HG03135 (cell line): ENCODE results near the gene FLNA.
"Not testable (repeated sequence)": the region's sequence is repeated elsewhere in the genome, so short reads cannot be mapped to it uniquely, and the experiment has no call there.

Experiments used
- ATAC-seq: cut with Tn5 transposase; IDR thresholded peaks from one replicate; pipeline ENCODE4 v1.9.1; 2021; ENCODE audit warnings: mild to moderate bottlenecking, moderate library complexity; ENCODE audit not compliant: unreplicated experiment

FLNA gene

DNA sequence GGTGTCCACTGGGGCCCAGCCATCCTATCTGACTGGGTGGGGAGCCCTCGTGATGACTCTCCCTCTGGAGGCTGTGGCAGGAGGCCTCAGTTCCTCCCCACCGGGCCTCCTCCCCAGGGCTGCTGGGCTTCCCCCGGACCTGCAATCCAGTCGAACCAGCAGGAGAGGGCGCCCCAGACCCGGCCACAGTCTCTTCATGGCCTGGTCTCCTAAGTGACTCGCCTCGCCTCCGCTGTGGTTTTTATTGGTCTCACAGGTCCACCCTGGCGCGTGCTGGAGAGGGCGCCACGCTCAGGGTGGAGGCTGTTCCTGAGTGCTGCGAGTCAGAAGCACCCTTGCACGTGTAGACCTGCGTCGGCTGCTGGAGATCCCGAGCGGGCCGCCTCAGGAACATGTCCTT, 30.8 kb downstream of the FLNA start:
- peak; percentile 24 for ATAC-seq

DNA sequence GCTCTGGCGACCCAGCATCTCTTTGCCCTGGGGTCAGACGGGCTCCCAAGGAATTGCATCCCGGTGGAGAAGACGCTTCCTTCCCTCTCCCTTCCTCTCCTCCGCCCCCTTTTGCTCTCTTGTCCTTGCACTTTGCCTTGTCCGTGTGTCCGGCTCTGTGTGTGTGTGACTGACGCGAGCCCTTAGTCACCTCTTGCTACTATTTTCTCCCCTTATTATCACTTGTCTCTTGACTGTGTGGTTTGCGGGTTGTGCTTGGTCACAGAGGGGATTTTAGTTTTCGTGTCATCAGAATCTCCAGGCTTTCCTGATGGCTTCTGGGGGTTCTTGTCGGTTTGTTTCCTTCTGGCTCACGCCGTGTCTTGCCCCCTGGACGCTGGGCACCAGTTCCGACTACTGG, 31.4 kb downstream of the FLNA start:
- not testable (repeated sequence) for ATAC-seq

DNA sequence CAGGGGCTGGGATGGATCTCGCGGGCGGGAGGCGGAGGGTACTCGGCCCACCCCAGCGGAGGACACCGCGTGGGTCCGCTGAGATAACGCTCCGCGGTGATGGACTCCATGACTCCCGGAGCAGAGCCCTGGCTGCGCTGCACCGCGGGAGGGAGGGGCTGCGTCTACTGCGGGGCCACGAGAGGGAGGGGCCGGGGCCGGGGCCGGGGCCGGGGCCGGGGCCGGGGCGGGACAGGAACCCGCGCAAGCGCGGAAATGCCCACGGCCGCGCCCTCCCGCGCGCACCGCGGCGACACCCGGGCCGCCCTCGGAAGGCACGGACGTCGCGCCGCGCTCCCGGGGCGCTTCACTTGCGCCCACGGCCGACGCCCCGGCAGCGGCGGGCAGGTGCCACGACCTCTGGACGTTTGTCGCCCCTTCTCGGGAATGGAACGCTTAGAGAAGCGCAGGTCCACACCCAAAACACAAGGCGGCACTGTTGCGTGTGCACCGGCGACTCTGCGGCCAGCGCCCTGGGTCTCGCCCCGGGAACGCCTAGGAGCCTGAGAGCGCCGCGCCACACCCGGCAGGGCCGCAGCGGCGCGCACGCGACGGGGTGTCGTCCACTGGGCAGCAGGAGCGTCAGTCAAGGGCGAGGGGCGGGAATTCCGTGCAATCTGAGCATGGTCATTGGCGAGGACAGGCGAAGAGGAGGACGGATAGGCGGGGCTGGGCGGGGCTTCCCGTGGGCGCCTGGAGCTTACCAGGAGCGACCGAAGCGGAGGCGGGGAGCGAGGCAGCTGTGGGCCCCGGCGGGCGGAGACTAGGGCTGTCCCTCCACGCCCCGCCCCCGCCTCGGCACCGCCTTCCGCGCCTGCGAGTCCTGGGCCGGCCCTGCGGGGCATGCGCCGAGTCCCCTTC, 32.8 kb downstream of the FLNA start:
- ATAC-seq: peak; percentile 71

DNA sequence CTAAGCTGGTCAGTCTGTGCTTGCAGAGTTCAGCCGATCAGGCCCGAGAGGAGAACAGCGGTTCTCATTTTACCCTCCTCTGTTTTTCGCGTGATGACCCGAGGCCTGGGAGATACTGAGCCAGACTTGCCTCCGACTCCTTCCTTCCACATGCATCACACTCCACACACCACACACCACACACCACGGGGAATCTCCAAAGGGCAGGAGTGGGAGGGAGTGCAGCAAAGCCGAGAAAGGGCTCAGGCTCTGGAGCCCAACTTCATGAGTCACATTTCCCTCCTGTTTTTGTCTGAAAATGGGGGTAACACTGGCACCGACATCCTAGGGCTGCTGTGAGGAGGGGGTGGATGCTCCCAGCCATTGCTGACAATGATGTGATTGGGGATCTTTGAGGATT, 39.9 kb downstream of the FLNA start:
- ATAC-seq: no peak

DNA sequence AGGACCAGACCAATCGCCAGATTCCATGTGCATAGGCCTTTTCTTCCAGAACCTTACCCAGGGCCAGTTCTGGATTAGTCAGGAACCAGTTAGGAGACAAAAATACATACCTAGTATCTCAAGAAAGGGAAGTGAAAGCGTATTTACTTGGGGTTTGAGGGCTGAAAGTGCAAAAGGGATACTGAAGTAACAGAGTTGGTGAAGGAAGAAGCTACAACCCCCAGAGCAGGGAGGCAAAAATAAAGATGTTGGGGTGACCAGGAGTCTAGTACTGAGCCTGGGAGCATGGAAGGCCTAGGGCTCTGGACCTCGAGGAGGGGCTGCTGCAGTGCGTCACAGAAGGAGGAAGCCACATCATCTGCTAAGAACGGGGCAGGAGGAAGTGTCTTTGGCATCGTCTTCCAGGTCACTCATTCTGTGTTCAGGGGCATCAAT, 40.6 kb downstream of the FLNA start:
- peak; percentile 55 for ATAC-seq

DNA sequence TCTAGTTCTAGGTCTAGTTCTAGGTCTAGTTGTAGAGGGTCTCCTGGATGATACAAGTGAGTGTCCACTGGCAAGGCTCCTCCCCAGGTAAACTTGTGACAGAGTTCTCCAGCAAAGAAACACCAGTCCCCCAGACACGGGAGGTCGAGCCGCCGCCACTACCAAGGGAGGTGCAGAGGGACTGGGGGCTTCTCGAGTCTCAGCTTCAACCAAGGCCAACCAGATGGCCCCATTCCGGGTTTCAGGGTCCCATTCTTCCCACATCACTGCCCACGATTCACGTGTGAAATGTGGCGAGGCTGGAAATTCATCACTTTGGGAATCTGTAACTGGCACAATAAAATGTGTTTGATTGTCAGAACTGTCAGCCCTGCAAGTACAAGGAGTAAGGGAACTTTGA, 41.3 kb downstream of the FLNA start:
- ATAC-seq: no peak

DNA sequence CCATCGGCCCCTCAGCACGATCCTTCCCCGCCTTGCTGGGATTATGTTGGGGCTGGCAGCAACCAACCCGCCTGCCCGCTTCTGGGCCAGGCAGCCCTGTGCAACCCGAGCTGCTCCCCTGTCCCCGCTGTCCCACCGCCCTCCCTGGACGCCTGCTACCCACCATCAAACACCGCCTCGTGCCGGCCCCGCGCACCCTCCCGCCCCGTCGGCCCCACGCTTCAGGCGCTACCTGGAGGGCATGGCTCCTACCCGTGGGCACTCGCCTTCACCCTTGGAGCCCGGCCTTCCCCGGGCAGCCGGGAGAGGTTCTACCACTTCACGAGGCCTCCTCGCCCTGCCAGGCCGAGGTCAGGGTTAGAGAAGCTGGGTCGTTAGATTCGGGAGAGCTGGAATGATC, 41.9 kb downstream of the FLNA start:
- ATAC-seq: no peak

DNA sequence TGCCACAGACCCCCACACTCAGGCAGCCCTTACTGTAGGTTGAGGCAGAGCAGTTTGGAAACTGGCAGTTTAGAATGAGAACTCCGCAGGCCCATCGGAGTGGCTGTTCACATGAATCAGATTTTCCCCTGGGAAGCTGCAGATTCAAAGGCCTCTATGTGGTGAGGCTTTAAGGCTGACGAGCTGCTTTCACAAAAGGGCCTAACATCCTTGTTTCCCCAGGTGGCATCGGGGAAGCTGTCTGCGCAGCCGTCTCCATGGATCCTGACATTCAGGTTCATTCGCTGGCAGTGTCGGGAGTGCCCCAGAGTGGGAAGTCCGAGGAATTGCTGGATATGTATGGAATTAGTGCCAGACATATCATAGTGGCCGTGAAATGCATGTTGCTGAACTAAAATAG, 45.1 kb downstream of the FLNA start:
- ATAC-seq: no peak

DNA sequence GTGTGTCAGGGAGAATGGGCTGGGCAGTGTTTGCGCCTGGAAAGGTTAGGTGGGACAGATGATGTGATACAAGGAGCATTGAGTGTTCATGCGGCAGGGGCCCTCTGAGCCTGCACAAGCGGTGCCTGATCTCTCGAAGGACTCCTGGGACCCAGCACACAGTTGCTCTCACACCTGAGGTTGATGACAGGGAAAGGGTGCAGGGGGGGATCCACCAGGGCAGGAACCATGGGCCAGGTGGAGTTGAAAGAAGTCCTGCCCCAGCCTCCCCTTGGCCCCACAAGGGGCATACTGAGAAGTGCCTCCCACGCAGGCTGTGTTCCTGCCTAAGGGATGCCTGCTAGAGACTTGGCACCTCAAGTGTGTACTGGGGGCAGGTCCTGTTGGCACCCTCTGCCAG, 45.8 kb downstream of the FLNA start:
- ATAC-seq: no peak

DNA sequence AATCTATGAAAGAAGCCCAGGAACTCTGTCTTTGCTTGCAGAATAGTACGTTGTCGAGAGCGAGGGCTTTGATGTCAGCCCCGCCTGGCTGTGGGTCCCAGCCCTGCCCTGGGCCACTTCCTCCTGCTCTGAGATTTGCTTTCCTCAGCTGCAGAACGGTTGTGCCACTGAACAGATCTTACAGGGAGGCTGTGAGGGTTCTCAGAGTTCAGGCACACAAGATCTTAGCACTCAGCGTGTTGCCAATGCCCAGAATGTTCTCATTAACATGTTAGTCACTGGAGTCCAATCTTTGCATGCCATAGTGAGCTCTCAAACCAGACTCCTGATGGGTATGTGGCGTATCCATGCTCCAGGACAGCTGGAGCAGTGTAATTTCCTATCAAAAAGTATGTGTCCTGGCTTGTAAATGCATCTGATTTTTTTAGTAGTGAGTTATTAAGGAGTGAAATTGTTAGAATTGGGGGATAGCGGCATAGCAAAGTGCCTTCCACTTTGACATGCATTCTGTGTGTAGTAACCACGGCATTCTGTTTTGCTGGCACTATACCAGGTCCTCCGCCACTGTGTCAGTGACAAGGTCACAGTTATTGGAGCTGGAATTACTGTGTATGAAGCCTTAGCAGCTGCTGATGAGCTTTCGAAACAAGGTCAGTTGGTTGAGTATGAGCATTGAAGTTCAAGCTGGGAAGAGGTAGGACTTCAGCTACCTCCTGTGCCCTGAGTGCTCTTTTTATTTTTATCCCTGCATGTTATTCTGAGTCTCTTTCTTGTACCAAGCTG, 47.2 kb downstream of the FLNA start:
- ATAC-seq: no peak

DNA sequence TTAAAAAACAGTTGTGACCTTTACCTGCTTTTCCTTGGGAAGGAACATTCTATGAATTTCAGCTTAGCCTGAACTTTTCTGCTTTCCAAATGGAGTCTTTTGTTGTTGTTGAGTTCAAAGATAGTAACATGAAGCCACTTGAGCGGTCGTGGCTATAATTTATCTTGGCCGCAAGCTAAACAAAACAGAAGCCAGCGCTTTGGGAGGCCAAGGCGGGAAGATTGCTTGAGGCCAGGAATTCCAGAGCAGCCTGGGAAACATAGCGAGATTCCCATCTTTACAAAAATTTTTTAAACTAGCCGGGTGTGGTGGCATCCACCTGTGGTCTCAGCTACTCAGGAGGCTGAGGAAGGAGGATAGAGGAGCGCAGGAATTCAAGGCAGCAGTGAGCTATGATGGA, 48.9 kb downstream of the FLNA start:
- no peak for ATAC-seq

DNA sequence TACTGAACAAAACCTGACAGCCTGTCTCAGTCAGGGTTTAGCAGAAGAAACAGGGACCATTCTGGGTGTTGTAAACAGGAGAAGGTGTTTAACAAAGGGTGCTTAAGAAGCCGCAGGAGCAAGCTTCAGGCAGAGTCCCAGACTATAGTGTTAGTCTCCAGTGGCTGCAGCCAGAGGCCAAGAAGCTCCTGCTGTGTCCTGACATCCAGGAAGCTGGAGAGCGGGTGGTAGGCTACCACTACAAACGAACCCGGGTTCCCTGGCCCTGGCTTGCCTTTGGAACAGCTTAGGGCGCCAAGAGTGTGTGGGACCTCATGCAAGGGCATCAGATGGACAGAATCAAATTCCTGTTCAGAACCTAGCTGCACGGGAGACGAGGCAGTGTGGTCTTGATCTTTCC, 50.9 kb downstream of the FLNA start:
- ATAC-seq: no peak

DNA sequence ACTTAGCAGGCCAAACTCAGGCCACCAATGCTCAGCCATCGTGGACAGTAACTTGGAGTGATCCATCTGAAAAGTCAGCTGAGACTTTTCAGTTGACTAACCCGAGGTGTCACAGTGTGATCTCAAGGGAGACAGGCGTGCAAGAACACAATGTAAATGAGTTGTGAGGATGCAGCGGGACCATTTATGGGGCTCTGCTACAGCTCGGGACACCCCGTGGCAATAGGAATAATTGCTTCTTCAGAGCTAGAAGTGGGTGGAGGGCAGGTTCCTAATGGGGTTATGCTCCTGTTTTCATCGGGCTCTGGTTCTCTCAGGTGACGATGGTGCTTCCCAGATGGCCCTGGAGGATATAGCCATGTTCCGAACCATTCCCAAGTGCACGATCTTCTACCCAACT, 51.5 kb downstream of the FLNA start:
- no peak for ATAC-seq

DNA sequence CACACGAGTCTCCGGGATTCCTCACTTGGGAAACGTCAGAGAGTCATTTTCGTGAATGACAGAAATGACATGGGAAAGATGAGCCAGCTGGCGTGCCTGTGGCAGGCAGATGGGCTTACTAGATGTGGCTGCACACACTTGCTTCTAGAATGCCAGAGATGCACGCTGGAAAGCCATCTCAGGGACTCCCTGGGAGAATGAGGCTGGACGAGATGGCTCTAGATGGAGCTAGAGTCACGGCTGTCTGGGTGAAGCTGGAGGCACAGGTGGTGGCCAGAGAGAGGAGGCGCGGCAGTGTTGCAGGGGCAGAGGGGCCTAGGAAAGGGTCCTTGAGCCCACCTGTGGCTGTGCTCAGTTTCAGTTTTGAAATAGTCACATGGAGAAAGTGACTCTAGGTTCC, 52.8 kb downstream of the FLNA start:
- no peak for ATAC-seq

DNA sequence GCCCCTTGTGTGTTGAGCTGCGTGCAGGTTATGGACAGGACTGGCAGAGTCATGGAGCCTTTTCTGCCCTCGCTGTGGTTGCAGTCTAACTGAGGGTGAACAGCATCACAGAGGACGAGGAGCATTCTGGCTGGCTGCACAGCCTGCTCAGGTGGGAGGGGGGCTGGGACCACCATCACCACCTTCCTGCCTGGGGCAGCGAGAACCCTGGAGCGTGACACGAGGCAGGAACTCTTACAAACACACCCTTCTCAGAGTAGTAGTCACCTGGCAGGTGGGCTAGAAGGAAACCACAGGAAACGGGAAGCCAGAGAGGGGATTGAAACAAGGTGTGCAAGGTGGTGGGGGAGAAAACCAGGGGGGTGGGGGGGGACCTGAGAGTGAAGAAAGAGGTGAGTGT, 53.3 kb downstream of the FLNA start:
- ATAC-seq: no peak

DNA sequence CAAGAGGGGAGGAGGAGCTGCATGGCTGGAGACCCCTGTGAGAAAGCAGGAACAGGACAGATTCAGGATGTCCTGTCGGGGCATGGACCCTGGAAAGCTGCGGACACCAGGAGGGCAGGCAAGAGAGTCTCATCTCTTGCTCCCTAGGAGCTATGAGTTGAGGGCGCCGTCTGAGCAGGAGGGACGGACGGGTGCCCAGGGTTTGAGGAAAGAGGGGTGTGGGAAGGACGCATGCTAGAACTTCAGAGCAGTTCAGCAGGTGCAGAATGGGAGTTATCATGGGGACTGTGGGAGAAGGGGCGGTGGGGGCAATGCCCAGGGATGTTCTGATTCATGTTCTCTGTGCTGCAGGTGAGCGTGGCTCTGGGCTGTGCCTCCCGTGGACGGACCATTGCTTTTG, 54.0 kb downstream of the FLNA start:
- no peak for ATAC-seq

DNA sequence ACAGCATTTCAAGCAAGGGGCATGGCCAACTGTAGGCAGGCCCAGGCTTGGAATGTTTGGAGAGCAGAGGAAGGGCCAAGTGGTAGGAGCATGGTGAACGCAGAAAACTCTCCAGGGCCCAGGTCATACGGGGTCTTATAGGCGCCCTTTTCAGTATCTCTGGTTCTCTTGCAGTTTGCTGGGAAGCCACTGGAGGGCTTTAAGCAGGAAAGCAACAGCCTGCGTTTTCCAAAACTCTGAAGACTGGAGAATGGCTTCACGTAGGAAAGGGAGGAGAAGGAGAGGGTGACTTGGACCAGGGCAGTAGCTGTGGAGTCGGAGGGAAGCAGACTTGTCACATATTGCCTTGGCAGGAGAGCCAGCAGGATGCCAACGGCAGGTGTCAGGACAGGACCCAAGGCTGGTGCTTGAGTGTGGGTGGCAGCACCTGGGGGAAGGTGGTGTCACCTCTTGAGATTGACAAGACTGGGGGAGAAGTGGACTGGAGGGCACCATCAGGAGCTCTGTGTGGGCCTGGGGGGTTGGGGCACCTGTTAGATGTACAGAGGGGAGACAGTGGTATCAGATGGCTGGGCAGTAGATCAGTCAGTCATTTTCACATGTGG, 56.9 kb downstream of the FLNA start:
- ATAC-seq: no peak

DNA sequence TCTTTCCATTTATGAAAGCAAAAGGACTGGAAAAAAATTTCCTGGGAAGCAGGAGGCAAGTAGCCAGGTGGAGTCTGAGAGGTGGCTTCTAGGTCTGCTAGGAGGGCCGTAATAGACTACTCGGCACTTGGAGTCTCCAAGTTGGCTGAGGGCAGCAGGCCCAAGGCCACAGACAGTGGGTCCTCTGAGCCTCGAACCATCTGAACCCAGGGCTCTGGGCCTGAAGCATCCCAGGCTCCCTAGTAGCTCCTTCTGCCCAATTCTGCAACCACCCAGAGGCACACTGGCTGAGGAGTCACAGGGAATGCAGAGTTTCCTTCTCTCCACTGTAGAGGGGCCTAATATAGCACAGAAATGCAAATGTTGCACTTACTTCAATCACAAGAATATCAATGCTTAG, 59.0 kb downstream of the FLNA start:
- no peak for ATAC-seq

DNA sequence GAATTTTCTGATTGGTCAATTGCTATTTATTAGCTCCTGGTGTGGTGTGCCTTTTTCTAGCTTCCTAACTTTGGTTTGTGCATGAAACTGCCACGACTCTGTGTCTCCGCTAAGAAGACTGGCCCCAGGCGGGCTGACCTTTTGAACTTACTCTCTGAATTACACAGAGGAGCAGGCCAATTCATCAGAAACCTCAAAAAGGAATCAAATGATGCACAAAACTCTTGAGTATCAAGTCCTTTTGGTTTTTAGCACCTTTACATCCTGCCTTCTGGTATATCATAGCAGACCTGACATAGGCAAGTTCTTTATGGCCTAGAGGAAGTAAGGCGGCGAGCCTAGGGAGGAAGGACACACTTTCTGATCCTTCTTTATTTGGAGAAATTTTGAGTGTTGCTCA, 61.3 kb downstream of the FLNA start:
- no peak for ATAC-seq

DNA sequence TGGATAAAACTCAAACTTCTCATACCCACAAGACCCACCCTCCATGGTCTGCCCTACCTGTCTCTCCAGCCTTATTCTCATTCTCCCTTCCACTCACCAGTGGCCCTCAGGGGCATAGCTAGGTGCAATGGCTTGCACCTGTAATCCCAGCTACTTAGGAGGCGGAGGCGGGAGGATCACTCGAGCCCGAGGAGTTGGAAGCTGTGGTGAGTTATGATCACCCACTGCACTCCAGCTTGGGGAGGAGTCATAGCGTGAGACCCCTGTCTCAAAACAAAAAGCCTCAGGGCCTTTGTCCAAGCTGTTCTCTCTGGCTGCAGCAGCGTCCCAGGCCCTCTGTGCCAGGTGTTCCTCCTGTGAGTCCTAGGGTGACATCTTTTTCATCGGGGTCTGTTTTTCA, 62.3 kb downstream of the FLNA start:
- no peak for ATAC-seq

DNA sequence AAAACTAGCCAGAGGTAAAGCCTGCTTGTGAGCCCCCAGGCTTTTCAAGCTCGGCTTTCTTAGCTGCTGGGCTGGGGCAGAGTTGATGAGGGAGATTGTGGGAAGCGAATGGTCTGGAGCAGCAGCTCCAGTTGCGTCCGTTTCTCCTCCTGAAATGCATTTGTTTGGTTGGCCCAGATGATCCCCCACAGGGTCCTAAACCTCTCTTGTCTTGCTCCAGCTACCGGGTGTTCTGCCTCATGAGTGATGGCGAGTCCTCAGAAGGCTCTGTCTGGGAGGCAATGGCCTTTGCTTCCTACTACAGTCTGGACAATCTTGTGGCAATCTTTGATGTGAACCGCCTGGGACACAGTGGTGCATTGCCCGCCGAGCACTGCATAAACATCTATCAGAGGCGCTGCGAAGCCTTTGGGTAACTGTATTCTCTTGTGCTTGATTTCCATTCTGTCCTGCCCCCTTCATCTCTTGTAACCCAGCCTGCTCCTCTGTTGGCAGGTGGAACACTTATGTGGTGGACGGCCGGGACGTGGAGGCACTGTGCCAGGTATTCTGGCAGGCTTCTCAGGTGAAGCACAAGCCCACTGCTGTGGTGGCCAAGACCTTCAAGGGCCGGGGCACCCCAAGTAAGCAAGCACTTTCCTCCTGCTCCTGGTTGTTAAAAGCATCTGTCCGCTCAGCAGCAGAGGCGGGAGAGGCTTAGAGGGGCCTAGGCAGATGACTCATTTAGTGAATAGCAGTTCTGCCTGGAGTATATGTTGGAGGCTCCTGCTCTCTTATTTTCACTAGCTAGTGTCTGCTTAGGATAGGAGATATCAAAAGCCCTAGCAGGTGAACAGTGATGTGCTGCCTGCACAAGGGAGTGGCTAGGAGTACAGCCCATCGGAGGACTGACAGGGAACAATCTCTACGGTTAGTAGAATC, 63.6 kb downstream of the FLNA start:
- no peak for ATAC-seq
